K562 (cell line): ENCODE results near the gene TMEM271. TPM values are rescaled to one million over a fixed set of nuclear protein-coding genes. Genes with fewer than 3 reads are reported as not detected.

Experiments used
- ATAC-seq: fragments of 200-7000 bp; cut with Tn5 transposase; 3 replicates; pipeline ENCODE4 v1.9.1; 2020; ENCODE audit warnings: moderate library complexity
- BruUV-seq: library from RNA; stranded (reverse); fragments of 400-500 nt; replicated peaks from 2 replicates; lab custom pipeline; 2021; lab: Mats Ljungman, UMichigan
- CTCF ChIA-PET: fragments of 300-600 bp; formaldehyde crosslinking; extraction: SDS; loops from one replicate; lab custom pipeline; 2021; ENCODE audit warnings: low intra/inter-chr PET ratio; lab: Yijun Ruan, JAX
- POLR2A ChIA-PET: fragments of 300-600, 350-650 bp; sonication (Branson Sonifier 250); formaldehyde crosslinking; extraction: SDS; loops from one replicate; lab custom pipeline; 2021; ENCODE audit warnings: antibody characterized with exemption, inconsistent platforms; lab: Yijun Ruan, JAX
- DNase-seq, 4 experiments: peaks; one replicate each; pipeline versions ENCODE4 v3.0.0 to v3.0.0-alpha.2; 2011 to 2018; ENCODE audit warnings: low spot score in 3 of 4, mixed read lengths in 3 of 4; ENCODE audit errors: extremely low read depth in 1 of 4
- FAIRE-seq: peaks from 2 replicates; lab custom pipeline; 2011; peaks lifted over from hg19 to GRCh38; lab: Jason Lieb, UNC
- H2AFZ ChIP-seq: 2 replicates; pipeline ENCODE4 v1.6.0; 2011; ENCODE audit warnings: low read depth, low read length, control low read depth, inconsistent platforms
- H3K27ac ChIP-seq: fragments of 200-600 bp; 3 replicates; pipeline ENCODE4 v1.8.0; 2011; ENCODE audit warnings: low read depth, mild to moderate bottlenecking, control low read depth, inconsistent platforms, low read length, moderate library complexity, mixed read lengths; ENCODE audit errors: extremely low read depth
- H3K27me3 ChIP-seq, 2 experiments: fragments of 300-600 bp in 1 of 2; 2 replicates in 1 of 2; 3 replicates in 1 of 2; pipeline versions ENCODE4 v1.6.0 to v1.8.0; 2011; ENCODE audit warnings: inconsistent platforms in 2 of 2, low read length in 2 of 2, mild to moderate bottlenecking in 1 of 2, mixed read lengths in 1 of 2, moderate library complexity in 1 of 2; ENCODE audit not compliant: control insufficient read depth in 2 of 2, insufficient read depth in 2 of 2
- H3K36me3 ChIP-seq: fragments of 300-600 bp; 3 replicates; pipeline ENCODE4 v1.8.0; 2011; ENCODE audit warnings: mild to moderate bottlenecking, low read length, inconsistent platforms; ENCODE audit not compliant: control insufficient read depth, insufficient read depth
- H3K4me1 ChIP-seq, 2 experiments: fragments of 200-600 bp in 1 of 2; replicated peaks in 1 of 2; 2 replicates in 1 of 2; 3 replicates in 1 of 2; pipeline versions ENCODE4 v1.5.1 to v1.8.0; 2011; ENCODE audit warnings: inconsistent platforms in 2 of 2, low read length in 2 of 2, mild to moderate bottlenecking in 1 of 2, mixed read lengths in 1 of 2, moderate library complexity in 1 of 2; ENCODE audit not compliant: control insufficient read depth in 2 of 2, insufficient read depth in 2 of 2
- H3K4me2 ChIP-seq: 2 replicates; pipeline ENCODE4 v1.6.1; 2011; ENCODE audit warnings: low read length, control low read depth, inconsistent platforms, mixed read lengths; ENCODE audit not compliant: insufficient read depth
- H3K4me3 ChIP-seq: fragments of 200-600 bp; sonication (generic), shearing (Covaris generic); 2 replicates; pipeline ENCODE4 v1.5.1; 2016; ENCODE audit warnings: control low read depth, inconsistent platforms
- H3K79me2 ChIP-seq: fragments of 200-600 bp; 3 replicates; pipeline ENCODE4 v1.8.0; 2011; ENCODE audit warnings: low read length, inconsistent platforms; ENCODE audit not compliant: control insufficient read depth, insufficient read depth
- H3K9ac ChIP-seq, 2 experiments: 2 replicates each; pipeline versions ENCODE4 v1.6.0 to v1.6.1; 2011; ENCODE audit warnings: low read depth in 2 of 2, low read length in 2 of 2, control low read depth in 1 of 2, inconsistent platforms in 1 of 2, mild to moderate bottlenecking in 1 of 2, mixed read lengths in 1 of 2; ENCODE audit not compliant: insufficient read depth in 1 of 2
- H3K9me1 ChIP-seq: one replicate; pipeline ENCODE4 v1.6.0; 2011; ENCODE audit warnings: inconsistent platforms, mild to moderate bottlenecking, low read length, moderate library complexity; ENCODE audit not compliant: control insufficient read depth, insufficient read depth
- H3K9me3 ChIP-seq: replicated peaks from 2 replicates; pipeline ENCODE4 v1.5.1; 2011; ENCODE audit warnings: low read depth, low read length, inconsistent platforms; ENCODE audit not compliant: control insufficient read depth, insufficient read depth
- H4K20me1 ChIP-seq: replicated peaks from 2 replicates; pipeline ENCODE4 v1.6.1; 2011; ENCODE audit warnings: low read length, inconsistent platforms, mixed read lengths; ENCODE audit not compliant: control insufficient read depth, insufficient read depth
- ELK1 ChIP-seq: sonication (generic); formaldehyde crosslinking; IDR thresholded peaks from 2 replicates; pipeline ENCODE4 v1.8.1; 2022; ENCODE audit warnings: missing genetic modification reagents
- IRF9 ChIP-seq: fragments of 450-650 bp; IDR thresholded peaks from 2 replicates; pipeline ENCODE4 v1.6.1; 2016; ENCODE audit warnings: missing biosample characterization, missing genetic modification characterization
- NFE2 ChIP-seq: IDR thresholded peaks from 2 replicates; pipeline ENCODE4 v1.6.1; 2014; ENCODE audit warnings: antibody characterized with exemption, low read depth
- PHF8 ChIP-seq: fragments of 200-600 bp; sonication (generic); IDR thresholded peaks from 2 replicates; pipeline ENCODE4 v1.6.1; 2012; ENCODE audit warnings: mixed run types, mild to moderate bottlenecking, inconsistent platforms, low read length, moderate library complexity, borderline replicate concordance
- PPARD ChIP-seq: fragments of 250-450 bp; sonication (Bioruptor Pico); IDR thresholded peaks from 2 replicates; pipeline ENCODE4 v1.8.0; 2022; ENCODE audit warnings: inconsistent platforms, mild to moderate bottlenecking, moderate library complexity
- PYGO2 ChIP-seq: fragments of 450-650 bp; IDR thresholded peaks from 2 replicates; pipeline ENCODE4 v1.6.1; 2016; ENCODE audit warnings: mild to moderate bottlenecking, missing genetic modification characterization, moderate library complexity, missing compliant biosample characterization
- SIX5 ChIP-seq, 2 experiments: IDR thresholded peaks; 2 replicates each; pipeline ENCODE4 v1.6.1; 2011; ENCODE audit warnings: low read length in 2 of 2, borderline replicate concordance in 1 of 2, low read depth in 1 of 2, mild to moderate bottlenecking in 1 of 2, moderate library complexity in 1 of 2; ENCODE audit not compliant: insufficient read depth in 1 of 2
- SOX6 ChIP-seq: fragments of 450-650 bp; IDR thresholded peaks from 2 replicates; pipeline ENCODE4 v1.6.1; 2014; ENCODE audit warnings: mild to moderate bottlenecking
- SP2 ChIP-seq: IDR thresholded peaks from 2 replicates; pipeline ENCODE4 v1.6.1; 2011; ENCODE audit warnings: mild to moderate bottlenecking, low read depth, low read length, moderate library complexity; ENCODE audit not compliant: poor library complexity, severe bottlenecking; ENCODE audit errors: extremely low read depth
- TCFL5 ChIP-seq: fragments of 250-450 bp; sonication (Bioruptor Pico); conservative IDR thresholded peaks from 2 replicates; pipeline ENCODE4 v1.6.1; 2021; ENCODE audit warnings: mild to moderate bottlenecking, moderate library complexity, matching md5 sums
- ZBTB17 ChIP-seq: fragments of 450-650 bp; formaldehyde crosslinking; IDR thresholded peaks from 2 replicates; pipeline ENCODE4 v1.4.0; 2020; ENCODE audit warnings: mild to moderate bottlenecking
- ZBTB8A ChIP-seq: fragments of 450-650 bp; IDR thresholded peaks from 2 replicates; pipeline ENCODE4 v1.6.1; 2018; ENCODE audit warnings: mild to moderate bottlenecking, moderate library complexity; ENCODE audit not compliant: partially characterized antibody
- ZHX1 ChIP-seq: fragments of 150-350 bp; conservative IDR thresholded peaks from 2 replicates; pipeline ENCODE4 v1.6.1; 2014; ENCODE audit warnings: low read length
- ZNF431 ChIP-seq: sonication (generic); formaldehyde crosslinking; IDR thresholded peaks from 2 replicates; pipeline ENCODE4 v1.8.0; 2022; ENCODE audit warnings: mild to moderate bottlenecking, missing genetic modification reagents
- ZNF57 ChIP-seq: fragments of 450-650 bp; formaldehyde crosslinking; IDR thresholded peaks from 2 replicates; pipeline ENCODE4 v1.4.0; 2020; ENCODE audit warnings: mild to moderate bottlenecking, moderate library complexity
- ZNF586 ChIP-seq: fragments of 450-650 bp; formaldehyde crosslinking; conservative IDR thresholded peaks from 2 replicates; pipeline ENCODE4 v1.4.0; 2020; ENCODE audit warnings: mild to moderate bottlenecking, moderate library complexity
- WGBS: fragments of 100-300 bp; shearing (Covaris generic); methylation state at CpG from one replicate; pipeline ENCODE4 v1.1.6; 2016; ENCODE audit warnings: low coverage, mixed read lengths; ENCODE audit not compliant: insufficient coverage; ENCODE audit errors: missing lambda C conversion rate; 5-methylcytosine and 5-hydroxymethylcytosine counted together
- in situ Hi-C: fragments of 300-500 bp; cut with MboI; formaldehyde crosslinking; loops from 4 replicates; pipeline ENCODE4 v1.15.0; 2018; ENCODE audit warnings: inconsistent platforms, mixed read lengths
- intact Hi-C: fragments of 100-400 bp; cut with micrococcal nuclease; formaldehyde crosslinking; loops from 2 replicates; pipeline ENCODE4 v1.14.2; 2022
- polyA plus RNA-seq, 8 experiments: library from polyadenylated mRNA; depleted of rRNA in 4 of 8; stranded (reverse) in 5 of 8; unstranded in 3 of 8; fragments of >200 nt; fragmentation: Nextera tagmentation in 2 of 8; fragmentation: Illumina TruSeq in 1 of 8; extraction: Ambion mirVana in 2 of 8; extraction: Trizol in 1 of 8; gene quantifications; 2 replicates each; pipeline versions ENCODE4 v1.2.1 to v1.2.3, GENCODE V29; 2011 to 2014; ENCODE audit warnings: inconsistent platforms in 1 of 8, missing spikeins in 1 of 8
- total RNA-seq, 7 experiments: library from RNA; depleted of rRNA in 6 of 7; stranded (reverse); fragments of >200 nt in 6 of 7; fragmentation: Illumina TruSeq in 2 of 7; extraction: Trizol in 2 of 7; gene quantifications; 2 replicates each; pipeline versions ENCODE4 v1.2.1 to v1.2.3, GENCODE V29; 2011 to 2021; ENCODE audit warnings: low replicate concordance in 1 of 7
- TF ChIP-seq, protein P1 (sequence below): fragments of 450-650 bp; formaldehyde crosslinking; conservative IDR thresholded peaks from 2 replicates; pipeline ENCODE4 v1.4.0; 2022; ENCODE audit warnings: mild to moderate bottlenecking, missing genetic modification characterization

The TMEM271 gene
- total and polyA plus RNA-seq, 9 of the 15 experiments (the other 6 are each of a cell fraction or from before 2014, with no cell fraction given), result not detected

DNA sequence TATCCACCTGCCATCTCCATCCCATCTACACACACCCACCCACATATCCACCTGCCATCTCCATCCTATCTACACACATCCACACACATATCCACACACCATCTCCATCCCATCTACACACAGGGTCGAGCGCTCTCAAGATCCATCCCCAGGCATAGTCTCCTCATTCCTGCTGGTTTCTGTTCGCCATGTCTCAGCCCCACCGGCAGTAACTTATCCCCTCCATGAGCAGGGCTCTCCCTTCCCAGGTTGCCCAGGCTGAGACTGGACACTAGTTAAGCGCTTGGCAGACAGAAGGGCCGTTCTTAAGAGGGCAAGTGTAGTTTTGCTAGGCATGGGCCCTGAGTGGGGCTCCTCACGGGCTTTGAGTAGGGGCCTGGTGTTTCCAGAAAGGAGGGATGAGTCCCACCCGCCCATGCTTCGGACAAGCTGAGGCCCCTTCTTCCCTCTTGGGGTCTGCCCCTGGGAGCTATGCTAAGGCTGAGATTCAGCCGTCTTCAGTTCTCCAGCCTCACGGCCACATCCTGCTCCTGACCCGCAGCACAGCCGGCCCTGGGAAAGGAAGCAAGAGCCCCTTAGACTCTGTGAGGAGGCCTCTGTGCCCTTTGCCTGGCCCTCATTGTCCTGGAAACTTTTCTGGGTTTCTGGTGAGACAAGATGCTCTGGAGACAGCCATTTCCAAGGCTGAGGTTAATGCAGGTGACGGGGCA is 20.4 kb downstream of the TMEM271 start:
- H3K4me3 ChIP-seq, result no peak overlapping the region
- POLR2A ChIA-PET, result no interaction called here
- TF ChIP-seq ZNF57 (no peak), PYGO2 (no peak), ZNF431 (no peak), ELK1 (no peak), ZHX1 (no peak), SP2 (no peak), ZBTB8A (no peak), SIX5 (IDR thresholded peaks at IDR 0.05; ENCODE audit: borderline replicate concordance in 1 of 2, insufficient read depth in 1 of 2, low read depth in 1 of 2, low read length in 2 of 2) (no peak), SOX6 (no peak), PPARD (CRISPR knock-in tag) (no peak), NFE2 (no peak), ZBTB17 (no peak), PHF8 (no peak), TCFL5 (CRISPR knock-in tag) (no peak), ZNF586 (CRISPR knock-in tag) (no peak), IRF9 (tag) (no peak)
- TF ChIP-seq, protein P1, sequence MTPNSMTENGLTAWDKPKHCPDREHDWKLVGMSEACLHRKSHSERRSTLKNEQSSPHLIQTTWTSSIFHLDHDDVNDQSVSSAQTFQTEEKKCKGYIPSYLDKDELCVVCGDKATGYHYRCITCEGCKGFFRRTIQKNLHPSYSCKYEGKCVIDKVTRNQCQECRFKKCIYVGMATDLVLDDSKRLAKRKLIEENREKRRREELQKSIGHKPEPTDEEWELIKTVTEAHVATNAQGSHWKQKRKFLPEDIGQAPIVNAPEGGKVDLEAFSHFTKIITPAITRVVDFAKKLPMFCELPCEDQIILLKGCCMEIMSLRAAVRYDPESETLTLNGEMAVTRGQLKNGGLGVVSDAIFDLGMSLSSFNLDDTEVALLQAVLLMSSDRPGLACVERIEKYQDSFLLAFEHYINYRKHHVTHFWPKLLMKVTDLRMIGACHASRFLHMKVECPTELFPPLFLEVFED (CRISPR knock-in tag), result no peak
- DNase-seq, result no peak
- H3K79me2 ChIP-seq, result no peaks in the 10 kb centered on the region
- H3K27me3 ChIP-seq, result peaks cover 8 to 55% of the 10 kb centered on the region in 2 experiments; a peak in 4 of 5 replicates
- H3K4me1 ChIP-seq, result no peaks in the 10 kb centered on the region
- H3K9me3 ChIP-seq, result no peaks in the 10 kb centered on the region
- H3K9ac ChIP-seq, result no peak overlapping the region
- no peak overlapping the region for H2AFZ ChIP-seq
- WGBS, result 1% methylated on average over 14 of the region's 14 CpGs
- no peaks in the 10 kb centered on the region for H3K36me3 ChIP-seq
- BruUV-seq, result no TSS peak
- H3K27ac ChIP-seq, result no peak overlapping the region
- in situ Hi-C loops, result no loop called here
- no peaks in the 10 kb centered on the region for H3K9me1 ChIP-seq
- no peak overlapping the region for H3K4me2 ChIP-seq
- intact Hi-C loops, result no loop called here
- CTCF ChIA-PET, result no interaction called here
- FAIRE-seq, result no peak
- ATAC-seq, result no peak
- H4K20me1 ChIP-seq, result no peaks in the 10 kb centered on the region
